NCI-H2227 (cell line): Measurements from ENCODE around the gene SCAMP1.
"Not testable (repeated sequence)": the region's sequence is repeated elsewhere in the genome, so short reads cannot be mapped to it uniquely, and the experiment has no call there.

Source experiments
- DNase-seq: peaks from one replicate; lab custom pipeline; 2025; ENCODE audit not compliant: unreplicated experiment; lab: John Stamatoyannopoulos, UW

The SCAMP1 gene

GRCh38 chr5:78359831-78360673 is at the start of gene SCAMP1:
SCAMP1 (plus strand) TSS chr5:78360617; CDS start chr5:78360672, 55 bp downstream.
- DNase-seq = peak; percentile 95

GRCh38 chr5:78317515-78317914 is 42.9 kb upstream of the SCAMP1 start:
- DNase-seq = no peak

GRCh38 chr5:78318337-78318736 is 42.1 kb upstream of the SCAMP1 start:
- no peak for DNase-seq

GRCh38 chr5:78320401-78320800 is 40.0 kb upstream of the SCAMP1 start:
- no peak for DNase-seq

- DNase-seq = no peak
These were observed 37.2 kb upstream of the SCAMP1 start for GRCh38 chr5:78323241-78323640.

- DNase-seq = no peak
These were observed 33.5 kb upstream of the SCAMP1 start for GRCh38 chr5:78326930-78327329.

GRCh38 chr5:78327761-78328510 is 32.5 kb upstream of the SCAMP1 start:
- no peak for DNase-seq

- no peak for DNase-seq
These were observed 31.7 kb upstream of the SCAMP1 start for GRCh38 chr5:78328585-78329173.

- DNase-seq = no peak
These were observed 28.8 kb upstream of the SCAMP1 start for GRCh38 chr5:78331523-78332080.

- DNase-seq = peak; percentile 59
These were observed 25.6 kb upstream of the SCAMP1 start for GRCh38 chr5:78334811-78335210.

GRCh38 chr5:78335976-78336375 is 24.4 kb upstream of the SCAMP1 start:
- DNase-seq = no peak

- no peak for DNase-seq
These were observed 23.7 kb upstream of the SCAMP1 start for GRCh38 chr5:78336698-78337097.

- DNase-seq = no peak
These were observed 20.6 kb upstream of the SCAMP1 start for GRCh38 chr5:78339617-78340436.

- no peak for DNase-seq
These were observed 19.0 kb upstream of the SCAMP1 start for GRCh38 chr5:78341440-78341839.

GRCh38 chr5:78345485-78345884 is 14.9 kb upstream of the SCAMP1 start:
- no peak for DNase-seq

GRCh38 chr5:78353520-78353919 is 6.9 kb upstream of the SCAMP1 start:
- no peak for DNase-seq

- DNase-seq = no peak
These were observed 6.2 kb upstream of the SCAMP1 start for GRCh38 chr5:78354066-78354670.

GRCh38 chr5:78355561-78355960 is 4.9 kb upstream of the SCAMP1 start:
- DNase-seq = no peak

- DNase-seq = not testable (repeated sequence)
These were observed 974 bp upstream of the SCAMP1 start for GRCh38 chr5:78359455-78359830.

- no peak for DNase-seq
These were observed 182 bp downstream of the SCAMP1 start for GRCh38 chr5:78360674-78360923.
